Stimulated activated CD4-positive, alpha-beta T cell treated with anti-CD3 and anti-CD28 coated beads, Interleukin-1b, Interleukin-23, amount 100 ng/mL, for 1 hour (primary cell): ENCODE results near the gene DYNC1I1.

Experiments used
- DNase-seq, 2 donors: peaks; one replicate each; pipeline ENCODE4 v3.0.0-alpha.2; 2020; ENCODE audit warnings: low read depth in 2 of 2

Gene DYNC1I1

DNA sequence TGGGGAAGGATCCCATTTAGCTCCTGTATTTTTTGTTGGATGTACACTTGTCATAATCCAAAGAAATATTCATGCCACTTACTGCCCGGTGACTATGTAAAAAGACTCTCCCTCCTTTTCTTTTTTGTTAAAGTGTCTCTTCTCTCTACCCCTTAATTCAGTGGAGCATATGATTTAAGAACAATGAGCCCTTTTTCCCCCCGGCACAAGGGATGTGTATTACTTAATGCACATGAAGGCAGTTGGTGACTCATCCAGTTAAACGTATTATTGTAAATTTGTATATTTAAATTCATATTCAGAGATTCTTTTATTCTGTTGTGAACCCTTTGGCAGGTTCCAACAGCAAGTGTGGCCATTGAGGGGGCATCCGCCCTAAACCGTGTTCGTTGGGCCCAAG, 307.7 kb downstream of the DYNC1I1 start:
- no peak for DNase-seq

DNA sequence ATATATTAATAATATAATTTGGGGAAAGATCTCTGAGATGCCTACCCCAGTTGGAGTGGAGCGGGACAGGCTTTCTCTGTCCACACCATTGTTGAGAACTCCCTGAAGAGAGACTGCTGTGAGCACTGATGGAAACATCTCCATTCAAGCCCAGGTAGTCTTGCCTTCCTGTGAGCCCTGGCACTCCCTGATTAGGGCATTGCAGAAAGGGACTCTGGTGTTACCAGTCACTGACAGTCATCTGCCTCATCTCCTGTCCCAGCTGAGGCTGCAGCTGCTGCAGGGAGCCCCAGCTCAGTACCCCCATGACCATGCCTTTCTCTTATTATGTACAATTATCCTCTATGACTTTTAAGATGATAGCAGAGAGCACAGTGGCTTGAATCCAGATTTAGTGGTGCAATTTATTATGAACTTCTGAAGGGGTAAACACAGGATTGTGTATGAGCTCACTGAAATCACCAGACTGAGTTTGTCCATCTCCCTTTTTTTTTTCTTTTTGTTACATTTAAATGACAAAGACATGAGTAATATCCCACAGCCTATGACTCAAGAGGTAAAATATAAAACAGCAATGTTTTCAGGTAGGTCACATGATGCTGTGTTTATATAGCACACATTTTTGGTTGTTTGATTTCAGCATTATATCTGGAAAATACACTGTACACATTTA, 312.7 kb downstream of the DYNC1I1 start:
- DNase-seq, result no peak

DNA sequence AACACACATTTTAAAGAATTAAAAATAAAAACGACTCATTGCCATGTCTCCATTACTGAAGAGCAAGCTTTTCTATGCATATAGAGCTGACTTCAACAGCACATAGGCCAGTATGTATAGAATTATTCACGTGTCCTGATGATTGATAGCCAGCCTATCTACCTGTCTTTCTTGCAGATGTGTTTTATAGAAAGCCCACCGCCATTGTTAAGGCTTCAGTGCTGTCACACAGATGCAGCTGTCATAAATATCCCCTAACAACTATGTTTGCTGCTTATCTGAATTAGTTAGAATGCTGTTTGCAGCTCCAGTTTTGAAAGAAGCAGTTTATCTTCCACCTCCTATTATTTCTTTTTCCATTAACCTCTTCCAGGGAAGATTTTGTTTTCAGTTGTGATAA, 313.6 kb downstream of the DYNC1I1 start:
- DNase-seq, result no peak

DNA sequence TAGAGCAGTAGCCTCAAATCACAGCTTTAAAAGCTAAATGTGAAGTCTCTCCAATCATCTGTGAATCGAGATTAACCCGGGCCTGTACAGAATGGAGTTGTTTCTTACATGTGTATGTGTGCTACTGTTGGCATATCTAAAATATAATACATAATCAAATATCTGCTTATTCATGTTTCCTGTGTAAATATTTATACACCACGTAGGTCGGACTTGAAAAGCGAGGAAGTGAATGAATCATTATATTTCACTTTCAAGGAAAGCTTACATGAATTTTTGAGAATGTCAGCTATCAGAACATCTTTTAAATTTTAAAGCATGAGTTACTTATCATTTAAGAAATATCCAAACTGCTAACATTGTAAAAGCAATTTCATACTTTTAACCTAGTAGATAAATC, 316.2 kb downstream of the DYNC1I1 start:
- DNase-seq, result no peak

DNA sequence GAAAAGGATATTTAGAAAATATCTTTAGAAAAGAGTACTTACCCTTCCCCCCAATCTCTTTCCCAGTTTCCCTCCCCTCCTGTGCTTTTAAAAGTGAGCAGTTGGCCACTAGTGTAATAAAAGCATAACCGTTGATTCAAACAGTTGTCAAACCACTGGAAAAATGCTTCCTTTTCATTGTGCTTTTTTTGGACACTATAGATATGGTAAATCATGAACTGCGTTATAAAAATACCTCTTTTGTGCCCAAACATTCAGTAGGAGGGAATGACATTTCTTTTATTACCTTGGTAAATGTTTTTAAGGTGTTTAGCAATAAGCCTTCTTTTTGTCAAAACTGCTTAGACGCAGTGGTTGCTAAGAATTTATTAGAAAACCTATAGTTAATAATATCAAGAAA, 317.2 kb downstream of the DYNC1I1 start:
- DNase-seq, result no peak

DNA sequence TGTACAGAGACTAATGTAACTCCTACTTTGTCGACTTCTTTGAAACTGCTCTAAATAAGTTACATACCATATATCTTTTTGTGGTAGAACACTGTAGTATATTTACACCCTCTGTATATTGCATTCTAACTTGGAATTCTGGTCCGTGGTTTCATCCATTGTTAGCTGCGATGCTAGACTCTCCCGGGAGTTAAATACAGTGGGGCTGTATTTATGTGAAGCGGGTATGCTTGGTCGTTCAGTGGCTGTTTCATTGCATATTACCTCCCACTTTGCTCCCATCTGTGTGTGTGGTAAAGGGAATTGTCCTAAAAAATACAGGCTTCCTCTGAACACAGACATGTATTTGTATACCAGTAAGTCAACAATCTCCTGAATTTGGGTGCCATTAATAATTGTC, 318.4 kb downstream of the DYNC1I1 start:
- no peak for DNase-seq

DNA sequence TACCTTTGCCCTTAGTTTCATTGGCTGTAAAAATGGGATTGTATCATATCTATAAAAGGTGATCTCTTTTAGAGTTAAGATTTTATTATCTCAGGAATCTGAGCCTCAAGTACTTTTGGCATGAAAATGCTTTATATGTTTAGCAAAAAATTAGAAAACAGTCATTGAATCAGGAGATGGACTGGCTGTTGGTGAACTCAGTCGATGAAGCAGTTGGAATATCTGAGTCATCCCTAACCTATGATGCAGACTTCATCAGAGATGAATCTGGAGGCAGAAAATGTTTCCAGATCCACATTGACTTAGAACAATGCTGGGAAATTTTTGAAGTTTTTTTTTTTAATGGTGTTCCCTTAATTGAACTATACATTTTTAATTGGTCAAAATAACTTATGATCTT, 321.1 kb downstream of the DYNC1I1 start:
- no peak for DNase-seq

DNA sequence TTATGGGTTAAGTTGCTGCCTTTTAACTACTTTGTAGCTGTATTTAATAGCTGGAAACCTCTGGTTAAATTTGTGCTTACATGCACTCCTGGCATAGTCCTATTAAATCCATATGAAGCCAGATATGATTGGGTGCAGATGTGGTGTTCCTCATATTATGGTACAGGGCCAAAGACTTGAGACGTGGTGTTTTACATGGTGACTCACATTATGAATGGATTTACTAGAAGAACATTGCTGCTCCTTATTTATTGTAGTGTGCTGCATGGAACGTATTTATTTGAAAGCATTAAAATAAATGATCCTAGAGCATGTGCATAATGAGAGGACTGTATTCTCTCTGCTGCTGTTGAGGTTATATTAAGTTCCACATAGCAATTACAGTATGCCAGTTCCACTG, 325.5 kb downstream of the DYNC1I1 start:
- DNase-seq, result no peak

DNA sequence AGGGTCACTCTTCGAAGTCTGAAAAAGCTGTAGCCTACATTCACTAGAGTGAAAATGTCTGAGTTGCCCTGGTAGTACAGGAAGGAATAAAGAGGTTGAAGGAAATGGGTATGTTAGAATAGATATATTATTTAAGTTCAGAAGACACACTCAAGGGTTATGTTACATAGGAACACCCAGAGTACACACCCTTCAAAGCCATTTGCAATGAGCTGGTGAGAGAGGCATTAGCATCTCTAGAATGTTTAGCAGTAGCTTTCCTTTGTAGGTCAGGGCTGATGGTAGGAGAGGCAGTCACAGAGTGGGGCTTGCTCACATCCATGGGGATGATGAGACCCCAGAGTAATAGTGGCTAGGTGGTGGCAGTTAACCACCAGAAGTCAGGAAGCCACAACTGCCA, 328.4 kb downstream of the DYNC1I1 start:
- DNase-seq, result no peak

DNA sequence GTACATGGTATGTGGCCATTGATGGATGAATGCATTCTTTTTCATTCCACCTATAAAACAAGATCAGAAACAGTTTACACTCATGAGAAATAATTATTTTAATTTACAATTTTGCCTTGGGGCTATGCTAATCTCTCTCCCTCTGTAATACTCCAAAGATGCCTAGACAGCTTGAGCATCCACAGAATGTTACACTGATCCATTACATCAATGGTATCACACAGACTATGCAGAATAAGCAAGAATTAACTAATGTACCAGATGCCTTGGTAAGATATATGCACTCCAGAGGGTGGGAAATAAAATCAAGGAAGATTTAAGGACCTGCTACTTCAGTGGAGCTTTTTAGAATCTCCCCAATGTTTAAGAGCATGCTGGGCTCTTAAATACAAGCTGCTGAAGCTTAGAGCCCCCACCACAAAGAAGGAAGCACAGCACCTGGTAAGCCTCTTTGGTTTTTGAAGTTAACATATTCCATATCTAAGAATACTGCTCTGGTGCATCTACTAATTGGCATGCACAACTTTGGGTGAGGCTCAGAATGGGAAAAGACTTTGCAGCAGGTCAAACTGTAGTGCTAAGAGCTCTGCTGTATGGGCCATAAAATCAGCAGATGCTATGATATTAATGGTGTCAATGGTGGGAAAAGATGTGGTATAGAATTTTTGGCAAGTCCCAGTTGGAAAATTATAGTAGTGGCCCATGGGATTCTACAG, 329.9 kb downstream of the DYNC1I1 start:
- DNase-seq, result no peak

DNA sequence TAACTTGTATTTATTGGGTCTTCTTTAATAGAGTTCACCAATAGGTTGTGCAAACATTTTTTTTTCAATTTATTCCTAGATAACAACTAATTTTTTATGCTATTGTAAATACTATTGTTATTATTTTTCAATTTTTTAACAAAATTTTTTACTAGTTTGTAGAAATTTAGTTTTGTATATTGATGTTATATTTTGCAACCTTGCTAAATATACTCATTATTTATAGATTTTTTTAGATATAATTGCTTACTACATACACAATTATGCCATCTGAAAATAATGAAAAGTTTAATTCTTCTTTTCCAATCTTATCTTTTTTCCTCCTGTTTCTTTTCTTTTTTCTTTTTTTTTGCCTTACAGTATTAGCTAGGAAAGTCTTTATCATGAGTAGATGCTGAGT, 332.6 kb downstream of the DYNC1I1 start:
- DNase-seq, result no peak

DNA sequence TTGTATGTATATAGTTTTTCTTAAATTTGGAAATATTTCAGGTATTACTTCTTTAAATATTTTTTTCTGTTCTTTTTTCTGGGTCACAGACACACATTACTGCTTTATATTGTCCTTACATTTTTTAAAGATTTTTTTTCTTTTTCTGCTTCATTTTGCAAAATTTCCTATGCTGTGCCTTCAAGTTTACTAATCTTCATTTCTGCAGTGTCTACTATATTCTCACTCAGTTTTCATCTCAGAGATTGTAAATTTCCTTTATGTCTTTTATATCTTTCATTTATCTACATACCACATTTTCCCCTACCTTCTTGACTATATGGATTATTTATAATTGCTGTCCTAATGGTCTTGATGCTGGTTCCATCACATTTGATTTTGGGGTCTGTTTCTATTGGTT, 339.1 kb downstream of the DYNC1I1 start:
- DNase-seq, result no peak

DNA sequence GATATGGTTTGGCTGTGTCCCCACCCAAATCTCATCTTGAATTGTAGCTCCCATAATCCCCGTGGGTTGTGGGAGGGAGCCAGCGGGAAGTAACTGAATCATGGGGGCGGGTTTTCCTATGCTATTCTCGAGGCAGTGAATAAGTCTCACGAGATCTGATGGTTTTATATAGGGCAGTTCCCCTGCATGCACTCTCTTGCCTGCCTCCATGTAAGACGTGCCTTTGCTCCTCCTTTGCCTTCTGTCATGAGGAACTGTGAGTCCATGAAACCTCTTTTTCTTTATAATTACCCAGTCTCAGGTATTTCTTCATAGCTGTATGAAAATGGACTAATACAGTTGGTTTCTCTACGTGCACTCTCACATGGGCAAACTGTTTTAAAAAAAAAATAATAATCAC, 341.8 kb downstream of the DYNC1I1 start:
- DNase-seq, result no peak

DNA sequence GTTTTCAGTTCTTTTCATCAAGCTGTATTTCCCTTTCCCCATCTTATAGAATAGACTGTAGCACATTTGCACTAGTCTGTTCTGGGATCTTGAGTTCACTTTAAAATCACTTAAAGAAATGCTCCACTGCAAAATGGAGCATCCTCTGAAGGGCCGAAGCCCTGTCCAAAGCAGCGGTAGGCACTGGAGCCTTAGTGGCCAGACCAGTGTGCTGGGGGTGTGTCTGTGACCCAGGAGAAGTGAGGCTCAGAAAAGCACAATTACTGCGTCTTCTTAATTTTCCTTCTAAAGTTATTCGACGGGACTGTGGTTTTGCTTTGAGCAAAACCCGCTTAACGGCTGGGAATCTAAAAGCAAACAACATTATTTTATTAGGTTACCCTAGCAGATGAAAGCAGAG, 343.8 kb downstream of the DYNC1I1 start:
- DNase-seq, result no peak

DNA sequence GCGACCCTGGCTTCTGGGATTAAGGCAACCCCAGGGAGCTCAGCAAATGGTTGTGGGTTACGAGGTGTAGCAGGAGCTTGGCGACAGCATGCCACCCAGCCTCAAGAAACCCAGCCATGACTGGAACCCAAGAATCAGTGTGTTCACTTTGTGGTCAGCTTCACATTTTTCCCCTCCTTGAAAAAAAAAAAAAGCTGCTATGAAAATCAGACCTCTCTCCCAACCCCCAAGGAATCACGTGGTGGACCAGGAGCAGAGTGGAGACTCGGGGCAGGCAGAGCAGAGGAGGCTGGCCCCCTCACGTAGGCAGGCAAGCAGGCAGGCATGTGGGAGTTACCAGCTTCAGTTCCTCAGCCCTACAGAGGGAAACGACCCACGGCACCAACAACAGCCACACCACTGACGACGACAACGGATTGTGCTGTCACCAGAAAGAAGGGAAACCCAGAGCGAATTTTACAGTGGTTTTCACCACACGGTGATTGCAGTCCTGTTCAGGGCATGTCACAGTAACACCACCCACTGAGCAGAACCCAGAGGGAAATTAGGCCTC, 346.2 kb downstream of the DYNC1I1 start:
- DNase-seq, result no peak

DNA sequence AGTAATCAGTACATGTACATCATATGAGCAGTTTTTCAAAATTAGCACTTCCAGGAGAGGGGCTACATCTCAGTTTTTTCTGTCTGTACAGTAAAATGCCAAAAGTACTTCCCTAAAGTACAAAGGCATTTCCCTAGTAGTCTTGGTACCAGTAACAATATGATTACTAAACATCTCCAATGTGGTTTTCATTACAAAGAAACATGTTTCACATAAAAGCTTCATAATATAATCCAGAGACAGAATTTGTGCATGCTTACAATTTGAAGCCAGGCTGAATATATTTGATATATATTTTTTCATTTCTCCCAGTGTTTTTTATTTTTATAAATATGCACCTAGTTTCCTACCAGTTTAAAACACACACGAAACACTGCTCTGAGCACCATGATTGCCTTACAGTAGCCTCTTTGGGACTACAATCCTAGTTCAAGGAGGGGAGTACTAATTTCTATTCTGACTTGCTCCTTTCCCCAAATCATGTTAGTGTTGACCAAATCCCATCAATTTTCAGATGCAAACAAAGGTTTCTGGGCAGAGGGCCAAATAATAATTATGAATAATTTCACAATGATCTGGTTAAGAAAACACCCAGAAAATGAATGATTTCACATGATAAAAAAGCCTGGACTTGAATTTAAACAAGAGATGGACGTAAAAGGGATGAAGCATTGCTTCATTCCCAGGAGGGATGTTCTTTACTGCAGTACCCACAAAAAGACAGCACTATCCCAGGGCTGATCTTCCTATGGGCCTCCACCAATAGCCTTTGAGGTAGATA, 348.3 kb downstream of the DYNC1I1 start:
- no peak for DNase-seq

DNA sequence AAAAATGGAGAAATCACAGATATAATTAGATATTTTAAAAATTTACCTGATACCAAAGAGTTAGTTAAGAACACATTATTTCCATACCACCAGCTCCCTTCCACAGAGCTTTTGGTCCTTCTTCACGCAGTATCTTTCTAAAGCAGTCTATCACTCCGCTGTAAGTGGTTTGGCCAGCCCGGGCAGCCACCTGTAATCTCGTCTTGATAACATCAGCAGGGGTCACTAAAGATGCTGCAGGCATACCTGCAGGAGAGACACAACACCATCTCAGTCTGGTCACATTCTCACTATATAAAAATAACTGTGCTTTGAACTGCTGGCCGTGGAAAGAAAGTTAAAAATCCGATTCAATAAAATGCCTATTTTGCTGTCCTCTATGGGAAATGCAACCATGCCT, 349.4 kb downstream of the DYNC1I1 start:
- no peak for DNase-seq

DNA sequence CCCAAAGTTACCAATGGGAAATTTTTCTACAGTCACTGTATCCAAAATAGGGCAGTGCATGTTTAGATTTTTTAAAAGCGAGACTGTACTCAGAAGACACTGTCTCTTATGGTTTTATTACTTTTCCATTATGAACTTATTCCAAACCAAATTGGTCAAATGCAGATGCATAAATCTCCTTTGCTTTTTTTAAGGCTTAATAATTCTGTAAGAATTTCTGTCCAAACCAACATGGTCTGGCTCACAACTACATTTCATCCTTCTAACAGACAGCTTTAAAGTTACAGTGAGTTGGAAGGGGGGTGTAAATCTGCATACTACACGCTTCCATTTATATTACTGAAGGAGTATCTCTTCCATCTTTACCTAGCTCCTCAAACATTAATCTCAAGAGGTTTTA, 350.4 kb downstream of the DYNC1I1 start:
- no peak for DNase-seq

DNA sequence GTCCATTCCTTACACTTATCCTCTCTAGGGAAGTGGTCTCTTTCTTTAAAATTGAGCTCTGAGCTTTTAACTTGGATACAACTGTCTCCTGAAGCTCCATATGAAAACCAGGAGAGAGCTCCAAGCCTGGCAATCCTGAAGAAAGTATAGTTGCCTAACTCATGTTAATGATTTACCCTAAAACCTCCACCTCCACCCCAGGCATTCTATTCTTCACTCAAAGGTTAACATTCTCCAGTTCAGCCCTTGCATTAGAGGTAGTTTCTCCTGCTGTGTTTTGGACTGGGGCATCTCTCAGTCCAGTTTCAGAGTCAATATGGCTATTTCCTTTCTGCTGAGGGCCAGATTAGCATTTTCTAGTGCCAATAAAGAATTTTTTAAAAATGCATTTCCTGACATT, 354.0 kb downstream of the DYNC1I1 start:
- no peak for DNase-seq

DNA sequence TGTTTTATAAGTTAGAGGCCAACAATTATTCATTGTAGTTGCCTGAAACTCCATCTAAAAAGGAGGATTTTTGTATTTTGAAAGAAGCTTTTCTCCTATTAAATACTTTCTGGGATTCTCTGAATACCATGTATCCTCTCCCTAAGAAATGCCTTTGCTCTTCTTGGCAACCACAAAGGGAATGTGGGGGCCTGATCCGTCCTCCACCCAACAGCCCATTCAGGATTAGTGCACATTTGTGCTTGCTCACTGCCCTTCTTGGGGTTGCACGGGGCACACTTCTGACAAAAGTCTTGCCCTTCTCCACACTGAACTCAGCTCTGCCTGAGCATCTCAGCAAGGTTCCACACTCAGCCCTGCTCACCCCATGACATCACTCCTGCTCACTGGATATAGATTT, 355.4 kb downstream of the DYNC1I1 start:
- DNase-seq, result no peak

DNA sequence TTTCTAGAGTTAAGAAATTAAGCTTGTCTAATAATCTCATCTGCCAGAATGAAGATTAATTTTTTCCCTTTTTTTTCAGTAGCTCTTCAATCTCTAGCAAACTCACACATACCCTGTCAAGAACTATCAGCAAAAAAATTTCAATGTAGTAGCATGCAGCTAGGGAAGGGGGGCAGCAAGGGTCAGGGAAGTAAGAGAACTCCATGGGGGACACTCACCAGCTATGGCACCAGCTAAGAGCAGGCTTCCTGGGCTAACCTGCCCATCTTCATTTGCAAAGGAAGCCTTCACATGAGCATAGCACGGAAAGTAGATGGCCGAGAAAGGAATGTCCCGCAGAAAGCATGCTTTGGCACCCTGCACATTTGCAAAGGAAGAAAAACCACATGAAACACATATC, 359.2 kb downstream of the DYNC1I1 start:
- DNase-seq, result no peak

DNA sequence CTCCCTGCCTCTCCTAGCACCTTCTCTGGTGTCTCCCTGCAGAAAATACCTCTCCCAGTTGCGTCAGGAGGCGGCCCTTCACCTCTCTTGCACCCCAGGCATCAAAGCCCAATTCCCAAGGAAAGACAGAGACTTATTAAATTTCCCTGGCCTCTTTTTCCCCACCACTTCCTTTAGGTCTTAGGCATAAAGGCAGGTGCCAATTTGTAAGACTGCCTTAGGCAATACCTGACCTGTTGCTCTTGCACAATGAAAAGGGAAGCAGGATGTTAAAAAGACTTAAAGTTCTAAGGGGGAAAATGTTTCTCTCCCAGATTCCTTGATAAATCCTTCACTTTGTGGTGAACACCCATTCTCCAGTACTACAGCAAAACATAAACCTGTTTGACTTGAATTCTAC, 362.9 kb downstream of the DYNC1I1 start:
- DNase-seq, result no peak
